ENCODE data around the gene DUSP6.

DUSP6 gene

GRCh38 chr12:89352492-89353187 is at the start of gene DUSP6:
Gene DUSP6 (minus strand): TSS chr12:89352501. CDS start chr12:89352039, 462 bp downstream.
- H3K4me1 Mint-ChIP-seq: peaks cover 47 to 61% of the 10 kb centered on the region in 2 donors

GRCh38 chr12:89401433-89402058 is 49.2 kb upstream of the DUSP6 start:
- H3K27ac Mint-ChIP-seq: no peak overlapping the region
- no peak for ATAC-seq (replicated peaks)

More at GRCh38 chr12:89352492-89353187, at the start of gene DUSP6:
- DNase-seq: peak; percentile 85
- H3K27me3 Mint-ChIP-seq: no peaks in the 10 kb centered on the region
- H3K4me3 Mint-ChIP-seq: peak within 1 kb of the TSS; percentile 98 to 100
- peak; percentile 72 to 73 for ATAC-seq (replicated peaks)
- no peaks in the 10 kb centered on the region for H3K9me3 Mint-ChIP-seq
- peaks cover 2 to 5% of the 10 kb centered on the region in 2 donors for H3K36me3 Mint-ChIP-seq
- peak within 1 kb of the TSS; percentile 91 for H3K27ac Mint-ChIP-seq

GRCh38 chr12:89400415-89400814 is 48.1 kb upstream of the DUSP6 start:
- ATAC-seq (replicated peaks) (no peak), DNase-seq (no peak)
- Mint-ChIP-seq H3K4me3 (no peak overlapping the region), H3K27me3 (no peaks in the 10 kb centered on the region), H3K9me3 (no peaks in the 10 kb centered on the region), H3K4me1 (peaks cover 4 to 7% of the 10 kb centered on the region in 2 donors), H3K36me3 (peaks cover 14 to 41% of the 10 kb centered on the region in 2 donors), H3K27ac (no peak overlapping the region)

More at GRCh38 chr12:89401433-89402058, 49.2 kb upstream of the DUSP6 start:
- no peaks in the 10 kb centered on the region for H3K27me3 Mint-ChIP-seq
- H3K36me3 Mint-ChIP-seq: peaks cover 14 to 31% of the 10 kb centered on the region in 2 donors
- no peak overlapping the region for H3K4me3 Mint-ChIP-seq
- no peak for DNase-seq
- H3K9me3 Mint-ChIP-seq: no peaks in the 10 kb centered on the region
- H3K4me1 Mint-ChIP-seq: peaks cover 4 to 7% of the 10 kb centered on the region in 2 donors

- H3K4me1 Mint-ChIP-seq: peaks cover 10 to 14% of the 10 kb centered on the region in 2 donors
- no peaks in the 10 kb centered on the region for H3K27me3 Mint-ChIP-seq
- no peak overlapping the region for H3K4me3 Mint-ChIP-seq
- no peak for DNase-seq
- no peak for ATAC-seq (replicated peaks)
- no peak overlapping the region for H3K27ac Mint-ChIP-seq
- H3K9me3 Mint-ChIP-seq: no peaks in the 10 kb centered on the region
- H3K36me3 Mint-ChIP-seq: peaks cover 4 to 26% of the 10 kb centered on the region in 2 donors
Measured at GRCh38 chr12:89395712-89396111, 43.4 kb upstream of the DUSP6 start.

GRCh38 chr12:89393551-89394121 is 41.3 kb upstream of the DUSP6 start:
- Mint-ChIP-seq H3K4me1 (peaks cover 19 to 28% of the 10 kb centered on the region in 2 donors), H3K9me3 (no peaks in the 10 kb centered on the region), H3K27ac (no peak overlapping the region), H3K4me3 (no peak overlapping the region), H3K27me3 (no peaks in the 10 kb centered on the region), H3K36me3 (peaks cover 0 to 23% of the 10 kb centered on the region in 2 donors)
- no peak for DNase-seq
- no peak for ATAC-seq (replicated peaks)

- Mint-ChIP-seq H3K4me3 (no peak overlapping the region), H3K27me3 (no peaks in the 10 kb centered on the region), H3K36me3 (peaks cover 3 to 19% of the 10 kb centered on the region in 2 donors), H3K27ac (no peak overlapping the region), H3K9me3 (no peaks in the 10 kb centered on the region), H3K4me1 (peaks cover 15 to 21% of the 10 kb centered on the region in 2 donors)
- no peak for DNase-seq
- ATAC-seq (replicated peaks): no peak
Measured at GRCh38 chr12:89392391-89392790, 40.1 kb upstream of the DUSP6 start.

- H3K27ac Mint-ChIP-seq: no peak overlapping the region
- H3K36me3 Mint-ChIP-seq: peaks cover 3 to 19% of the 10 kb centered on the region in 2 donors
- no peak overlapping the region for H3K4me3 Mint-ChIP-seq
- H3K9me3 Mint-ChIP-seq: no peaks in the 10 kb centered on the region
- no peak for DNase-seq
- peaks cover 15 to 21% of the 10 kb centered on the region in 2 donors for H3K4me1 Mint-ChIP-seq
- no peak for ATAC-seq (replicated peaks)
- no peaks in the 10 kb centered on the region for H3K27me3 Mint-ChIP-seq
Measured at GRCh38 chr12:89391726-89392336, 39.5 kb upstream of the DUSP6 start.

- ATAC-seq (replicated peaks): peak; percentile 73 to 90
- H3K27ac Mint-ChIP-seq: no peak overlapping the region
- H3K9me3 Mint-ChIP-seq: no peaks in the 10 kb centered on the region
- no peak overlapping the region for H3K4me3 Mint-ChIP-seq
- DNase-seq: no peak
- no peaks in the 10 kb centered on the region for H3K27me3 Mint-ChIP-seq
- H3K36me3 Mint-ChIP-seq: peaks cover 3 to 11% of the 10 kb centered on the region in 2 donors
- H3K4me1 Mint-ChIP-seq: peaks cover 15 to 21% of the 10 kb centered on the region in 2 donors
Measured at GRCh38 chr12:89390802-89391673, 38.7 kb upstream of the DUSP6 start.

- H3K27me3 Mint-ChIP-seq: no peaks in the 10 kb centered on the region
- no peaks in the 10 kb centered on the region for H3K9me3 Mint-ChIP-seq
- ATAC-seq (replicated peaks): peak; percentile 76 to 79
- no peak overlapping the region for H3K4me3 Mint-ChIP-seq
- DNase-seq: no peak
- H3K27ac Mint-ChIP-seq: no peak overlapping the region
- H3K4me1 Mint-ChIP-seq: peaks cover 15 to 21% of the 10 kb centered on the region in 2 donors
- H3K36me3 Mint-ChIP-seq: peaks cover 3 to 6% of the 10 kb centered on the region in 2 donors
Measured at GRCh38 chr12:89389755-89390661, 37.7 kb upstream of the DUSP6 start.

- Mint-ChIP-seq H3K4me1 (peaks cover 17% of the 10 kb centered on the region in 2 donors), H3K9me3 (no peaks in the 10 kb centered on the region), H3K4me3 (no peak overlapping the region), H3K27me3 (no peaks in the 10 kb centered on the region), H3K36me3 (peaks cover 0 to 3% of the 10 kb centered on the region in 2 donors), H3K27ac (no peak overlapping the region)
- ATAC-seq (replicated peaks) (no peak), DNase-seq (no peak)
Measured at GRCh38 chr12:89386138-89386537, 33.8 kb upstream of the DUSP6 start.

GRCh38 chr12:89384807-89385206 is 32.5 kb upstream of the DUSP6 start:
- H3K36me3 Mint-ChIP-seq: peaks cover 0 to 3% of the 10 kb centered on the region in 2 donors
- no peak for ATAC-seq (replicated peaks)

GRCh38 chr12:89384050-89384758 is 31.9 kb upstream of the DUSP6 start:
- Mint-ChIP-seq H3K27ac (no peak overlapping the region), H3K9me3 (no peaks in the 10 kb centered on the region), H3K36me3 (peaks cover 0 to 3% of the 10 kb centered on the region in 2 donors), H3K4me3 (no peak overlapping the region), H3K27me3 (no peaks in the 10 kb centered on the region), H3K4me1 (peaks cover 0 to 4% of the 10 kb centered on the region in 2 donors)
- ATAC-seq (replicated peaks): no peak
- DNase-seq: no peak

More at GRCh38 chr12:89384807-89385206, 32.5 kb upstream of the DUSP6 start:
- Mint-ChIP-seq H3K27ac (no peak overlapping the region), H3K4me1 (peaks cover 5 to 8% of the 10 kb centered on the region in 2 donors), H3K27me3 (no peaks in the 10 kb centered on the region), H3K9me3 (no peaks in the 10 kb centered on the region), H3K4me3 (no peak overlapping the region)
- no peak for DNase-seq

All from stimulated activated naive B cell treated with anti-CD40 and anti-IgM and Interleukin-4, amounts not matched to agents 10 μg/mL and 1 μg/mL and 100 μg/mL, for 72 hours (primary cell).